Gastroesophageal sphincter (tissue), 4 donors: ENCODE results near the gene CLSTN1. TPM values are rescaled to one million over a fixed set of nuclear protein-coding genes. Genes with fewer than 3 reads are reported as not detected.

ENCODE experiments used
- ATAC-seq: fragments of 150-250 bp; one replicate; pipeline ENCODE4 v1.9.1; 2016; ENCODE audit warnings: mild to moderate bottlenecking, moderate library complexity
- H3K27ac ChIP-seq, 4 donors: fragments of 200-600 bp; sonication (generic) in 3 of 4; 1 replicate in 3 of 4; 2 replicates in 1 of 4; pipeline ENCODE4 v1.5.1; 2016 to 2019
- H3K27me3 ChIP-seq: fragments of 200-600 bp; sonication (generic); one replicate; pipeline ENCODE4 v1.5.1; 2019
- H3K36me3 ChIP-seq, 2 donors: fragments of 200-600 bp; sonication (generic); one replicate each; pipeline ENCODE4 v1.5.1; 2019; ENCODE audit warnings: control low read depth in 1 of 2
- H3K4me1 ChIP-seq, 3 donors: fragments of 200-600 bp; sonication (generic); 1 replicate in 2 of 3; 2 replicates in 1 of 3; pipeline ENCODE4 v1.5.1; 2016 to 2019; ENCODE audit warnings: control low read depth in 2 of 3
- H3K4me3 ChIP-seq, 2 donors: fragments of 200-600 bp; sonication (generic); one replicate each; pipeline ENCODE4 v1.5.1; 2019; ENCODE audit warnings: mild to moderate bottlenecking in 1 of 2, moderate library complexity in 1 of 2
- H3K9me3 ChIP-seq, 3 donors: fragments of 200-600 bp; sonication (generic); one replicate each; pipeline ENCODE4 v1.5.1; 2017 to 2019; ENCODE audit warnings: control low read depth in 2 of 3
- CTCF ChIP-seq, 4 experiments: fragments of 200-600 bp in 2 of 4; fragments of 450-650 bp in 2 of 4; sonication (generic) in 1 of 4; IDR thresholded peaks; one replicate each; pipeline ENCODE4 v1.5.1; 2017 to 2019; ENCODE audit warnings: antibody characterized with exemption in 4 of 4, mild to moderate bottlenecking in 2 of 4, moderate library complexity in 2 of 4
- EP300 ChIP-seq: sonication (generic); formaldehyde crosslinking; IDR thresholded peaks from one replicate; pipeline ENCODE4 v1.6.1; 2017; ENCODE audit warnings: antibody characterized with exemption, mild to moderate bottlenecking
- POLR2A ChIP-seq, 2 donors: fragments of 450-650 bp; IDR thresholded peaks; one replicate each; pipeline ENCODE4 v1.6.1; 2017; ENCODE audit warnings: antibody characterized with exemption in 2 of 2, mild to moderate bottlenecking in 2 of 2, moderate library complexity in 1 of 2
- POLR2AphosphoS5 ChIP-seq: sonication (generic); formaldehyde crosslinking; IDR thresholded peaks from one replicate; pipeline ENCODE4 v1.6.1; 2017; ENCODE audit warnings: antibody characterized with exemption
- WGBS, 2 donors: methylation state at CpG; one replicate each; pipeline ENCODE4 v1.1.5; 2018; ENCODE audit warnings: low coverage in 1 of 2; 5-methylcytosine and 5-hydroxymethylcytosine counted together
- total RNA-seq, 4 donors: library from RNA; depleted of rRNA; stranded (reverse); fragments of >200 nt; gene quantifications; one replicate each; pipeline ENCODE4 v1.1.0, GENCODE V29; 2016

Gene CLSTN1
- total RNA-seq, 4 donors from 2014 or later: 45.1 to 95.4 (median 58.7) TPM

- ATAC-seq: no peak
- Histone ChIP-seq H3K27ac (no peak overlapping the region), H3K36me3 (no peaks in the 10 kb centered on the region), H3K27me3 (no peaks in the 10 kb centered on the region), H3K4me1 (no peaks in the 10 kb centered on the region), H3K4me3 (no peak overlapping the region), H3K9me3 (no peaks in the 10 kb centered on the region)
- TF ChIP-seq EP300 (no peak), POLR2A (IDR thresholded peaks at IDR 0.05) (no peak), POLR2AphosphoS5 (no peak), CTCF (IDR thresholded peaks at IDR 0.05) (no peak)
- WGBS, 2 donors: 80 to 93% methylated on average over 1 to 5 of the region's 6 CpGs
Measured at GRCh38 chr1:9680828-9681227, 142.9 kb downstream of the CLSTN1 start.

GRCh38 chr1:9680091-9680490, 143.7 kb downstream of the CLSTN1 start:
- 93 to 100% methylated on average over 2 of the region's 2 CpGs for WGBS, 2 donors
- no peak for ATAC-seq
- Histone ChIP-seq H3K4me3 (no peak overlapping the region), H3K4me1 (no peaks in the 10 kb centered on the region), H3K9me3 (no peaks in the 10 kb centered on the region), H3K27me3 (no peaks in the 10 kb centered on the region), H3K36me3 (no peaks in the 10 kb centered on the region), H3K27ac (no peak overlapping the region)
- TF ChIP-seq POLR2AphosphoS5 (no peak), POLR2A (IDR thresholded peaks at IDR 0.05) (no peak), CTCF (IDR thresholded peaks at IDR 0.05) (no peak), EP300 (no peak)

Other genes with a start within 250 kb of the CLSTN1 start
- gene TMEM201, start 235.1 kb downstream of the CLSTN1 start, total RNA-seq: 1 to 10 TPM; 4.4 to 9.3 (median 5.5) TPM
- gene PIK3CD, start 172.2 kb downstream of the CLSTN1 start, total RNA-seq: 10 to 100 TPM in 3 of 4 donors, 1 to 10 TPM in 1; 8.2 to 18.2 (median 15.4) TPM
- 10 to 100 TPM; 13.7 to 27.6 (median 21.0) TPM for gene CTNNBIP1, start 86.3 kb upstream of the CLSTN1 start, total RNA-seq
- gene LZIC, start 119.4 kb upstream of the CLSTN1 start, total RNA-seq: 10 to 100 TPM; 26.0 to 45.1 (median 38.4) TPM
- 10 to 100 TPM in 2 of 4 donors, 1 to 10 TPM in 2; 6.1 to 12.6 (median 9.7) TPM for gene NMNAT1, start 119.5 kb upstream of the CLSTN1 start, total RNA-seq
- gene RBP7, start 173.3 kb upstream of the CLSTN1 start, total RNA-seq: 10 to 100 TPM in 3 of 4 donors, 1 to 10 TPM in 1; 4.5 to 35.6 (median 17.8) TPM
- gene UBE4B, start 209.0 kb upstream of the CLSTN1 start, total RNA-seq: 100 to 1,000 TPM in 1 of 4 donors, 10 to 100 TPM in 3; 56.9 to 120 (median 83.2) TPM